NCI-H460 (cell line): ENCODE data around the gene DTNB. TPM values are rescaled to one million over a fixed set of nuclear protein-coding genes. Genes with fewer than 3 reads are reported as not detected.

Source experiments
- DNase-seq: peaks from one replicate; pipeline ENCODE4 v3.0.0-alpha.2; 2016; ENCODE audit warnings: low read depth; ENCODE audit errors: extremely low read depth
- small RNA-seq, 2 experiments: library from RNA; depleted of rRNA; stranded (forward); fragments of <200 nt; gene quantifications; one replicate each; pipeline ENCODE3, GENCODE V24; 2014
- total RNA-seq: library from RNA; depleted of rRNA; stranded (reverse); fragments of >200 nt; shearing (Covaris generic); gene quantifications from 2 replicates; pipeline ENCODE4 v1.2.3, GENCODE V29; 2014; rRNA removed

Gene DTNB
- total RNA-seq, 1 experiment from 2014 or later: 10.7 TPM

- no peak for DNase-seq
Observed at GRCh38 chr2:25332571-25332970, 340.8 kb downstream of the DTNB start.

GRCh38 chr2:25331686-25332365 lies 341.6 kb downstream of the DTNB start:
- no peak for DNase-seq

- no peak for DNase-seq
Observed at GRCh38 chr2:25330937-25331336, 342.4 kb downstream of the DTNB start.

GRCh38 chr2:25330273-25330672 lies 343.1 kb downstream of the DTNB start:
- no peak for DNase-seq

- DNase-seq: no peak
Observed at GRCh38 chr2:25328152-25329085, 345.0 kb downstream of the DTNB start.

Small RNA genes within 50 kb of the gene (small RNA-seq; reads per million reads assigned to genes)
- gene MIR1301 (0.12 to 3.3 reads per million in 2 experiments), gene RF00019 (0 reads per million in 2 experiments)

Other genes starting within 250 kb of the DTNB start
- gene ASXL2, start 204.9 kb upstream of the DTNB start, total RNA-seq: 15.5 and 18.8 TPM in 2 replicates